Dedifferentiated amniotic fluid mesenchymal stem cell (primary cell): ENCODE measurements around the gene AFDN.

ENCODE experiments used
- DNase-seq: peaks from one replicate; pipeline ENCODE4 v3.0.0-alpha.2; 2016; ENCODE audit errors: extremely low spot score

Gene AFDN

GRCh38 chr6:167877994-167878779 is 51.5 kb downstream of the AFDN start:
- DNase-seq, result no peak

DNA sequence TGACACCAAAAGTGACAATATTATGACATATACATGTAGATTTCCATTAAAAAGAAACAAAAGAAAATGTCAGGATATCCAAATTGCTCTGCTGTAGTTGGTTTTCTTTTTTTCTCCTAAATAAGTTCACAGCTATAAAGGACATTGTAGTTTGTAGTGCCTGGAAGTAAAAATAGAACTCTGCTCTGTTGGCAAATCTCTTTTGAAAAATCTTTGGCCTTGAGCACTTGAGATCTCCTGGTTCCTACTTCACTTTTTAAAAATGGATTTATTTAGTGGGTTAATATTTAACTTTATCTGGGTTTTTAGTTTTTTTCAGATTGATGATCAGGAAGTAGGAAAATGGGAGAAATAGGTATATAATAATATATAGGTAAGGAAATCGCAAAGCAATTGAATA is 52.9 kb downstream of the AFDN start:
- no peak for DNase-seq

- no peak for DNase-seq
Measured at GRCh38 chr6:167881327-167881726, 54.6 kb downstream of the AFDN start.

DNA sequence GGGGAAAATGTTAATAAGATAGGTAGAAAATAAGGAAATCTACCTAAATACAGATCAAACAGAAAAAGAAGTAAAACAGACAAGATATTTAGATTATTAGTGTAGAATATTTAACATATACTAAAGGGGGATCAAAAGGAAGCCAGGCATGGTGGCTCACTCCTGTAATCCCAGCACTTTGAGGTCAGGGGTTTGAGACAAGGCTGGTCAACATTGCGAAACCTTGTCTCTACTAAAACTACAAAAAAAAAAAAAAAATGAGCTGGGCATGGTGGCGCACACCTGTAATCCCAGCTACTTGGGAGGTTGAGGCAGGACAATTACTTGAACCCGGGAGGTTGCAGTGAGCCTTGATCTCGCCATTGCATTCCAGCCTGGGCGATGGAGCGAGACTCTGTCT is 55.5 kb downstream of the AFDN start:
- no peak for DNase-seq

DNA sequence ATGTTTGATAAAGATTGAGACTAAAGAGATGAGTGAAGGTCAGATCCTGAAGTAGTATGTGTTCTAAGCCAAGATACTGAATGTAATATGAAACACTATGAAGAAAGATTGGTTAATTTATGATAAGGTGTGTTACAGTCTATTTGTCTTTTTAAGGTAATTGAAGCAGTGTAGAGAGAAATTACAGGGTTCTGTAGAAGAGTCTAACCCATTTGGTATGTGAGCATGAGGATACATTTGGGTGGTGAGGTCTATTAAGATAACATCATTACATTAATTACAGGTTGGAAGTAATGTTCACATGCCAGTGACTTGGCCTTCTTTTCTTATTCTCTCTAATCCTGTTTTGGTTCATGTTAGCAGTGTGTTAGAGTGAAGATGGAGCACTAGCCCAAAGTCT is 61.4 kb downstream of the AFDN start:
- DNase-seq, result no peak

DNA sequence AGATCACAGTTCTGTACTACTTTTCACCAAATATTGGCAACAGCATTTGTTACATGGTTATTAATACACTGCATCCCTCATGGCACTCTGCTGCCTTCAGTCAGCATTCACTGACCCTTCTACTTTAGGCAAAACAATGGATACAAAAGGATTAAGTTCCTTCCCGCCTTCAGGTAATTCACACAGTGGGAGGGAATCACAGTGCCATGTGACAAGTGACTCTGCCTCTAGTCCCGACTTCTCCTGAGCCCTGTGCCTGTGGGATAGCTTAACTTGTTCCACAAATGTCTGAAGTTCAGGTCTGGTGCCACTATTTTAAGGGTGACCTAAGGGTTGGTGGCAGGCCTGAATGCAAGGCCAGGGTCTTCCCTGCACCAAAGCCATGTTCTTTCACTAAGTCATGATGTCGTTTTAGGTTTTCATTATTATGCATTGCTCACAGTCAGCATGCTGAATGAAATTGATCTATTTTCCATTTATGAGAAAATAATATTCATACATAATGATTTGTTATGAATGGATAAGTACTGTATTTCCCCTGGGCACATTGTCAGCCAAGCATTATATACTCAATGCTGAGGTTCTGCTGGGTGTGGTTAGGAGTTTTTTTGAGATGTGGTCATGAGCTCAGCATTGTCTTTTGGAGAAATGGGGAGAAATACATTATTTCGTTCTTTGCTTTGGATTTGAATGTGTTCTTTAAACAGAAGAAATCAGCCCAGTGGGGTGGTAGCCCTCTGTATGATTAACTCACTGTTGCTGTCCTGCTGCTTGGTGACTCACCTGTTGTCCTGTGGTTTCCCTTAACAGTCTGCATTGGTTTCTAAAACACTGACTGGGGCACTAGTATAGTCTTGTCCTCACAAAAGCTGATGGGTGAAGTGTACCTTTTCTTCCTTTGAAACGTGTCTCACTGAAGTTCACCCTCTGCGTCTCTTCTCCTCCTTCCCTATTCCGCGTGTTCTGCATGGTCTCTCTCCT is 66.4 kb downstream of the AFDN start:
- DNase-seq, result no peak

DNA sequence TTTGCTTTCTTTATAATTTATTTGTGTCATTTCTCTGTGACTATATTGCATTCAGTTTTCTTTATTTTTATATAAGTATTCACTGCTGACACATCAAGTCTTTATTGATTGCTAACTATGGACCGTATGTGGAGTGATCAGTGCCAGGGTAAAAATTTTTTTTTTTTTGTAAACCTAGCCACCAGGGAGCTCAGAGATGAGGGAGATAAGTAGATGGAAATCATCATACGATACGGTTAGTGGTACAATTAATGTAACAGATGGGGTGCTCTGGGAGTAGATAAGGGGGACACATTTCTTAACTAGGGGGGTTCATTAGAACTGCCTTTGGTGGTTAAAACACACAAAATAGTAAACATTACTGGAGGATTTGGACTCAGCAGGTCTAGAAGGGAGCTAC is 68.3 kb downstream of the AFDN start:
- no peak for DNase-seq

- no peak for DNase-seq
Measured at GRCh38 chr6:167896648-167897047, 69.9 kb downstream of the AFDN start.

- peak; percentile 38 for DNase-seq
Measured at GRCh38 chr6:167898673-167899311, 72.1 kb downstream of the AFDN start.

- no peak for DNase-seq
Measured at GRCh38 chr6:167904791-167905190, 78.1 kb downstream of the AFDN start.

- DNase-seq, result no peak
Measured at GRCh38 chr6:167906899-167907298, 80.2 kb downstream of the AFDN start.

DNA sequence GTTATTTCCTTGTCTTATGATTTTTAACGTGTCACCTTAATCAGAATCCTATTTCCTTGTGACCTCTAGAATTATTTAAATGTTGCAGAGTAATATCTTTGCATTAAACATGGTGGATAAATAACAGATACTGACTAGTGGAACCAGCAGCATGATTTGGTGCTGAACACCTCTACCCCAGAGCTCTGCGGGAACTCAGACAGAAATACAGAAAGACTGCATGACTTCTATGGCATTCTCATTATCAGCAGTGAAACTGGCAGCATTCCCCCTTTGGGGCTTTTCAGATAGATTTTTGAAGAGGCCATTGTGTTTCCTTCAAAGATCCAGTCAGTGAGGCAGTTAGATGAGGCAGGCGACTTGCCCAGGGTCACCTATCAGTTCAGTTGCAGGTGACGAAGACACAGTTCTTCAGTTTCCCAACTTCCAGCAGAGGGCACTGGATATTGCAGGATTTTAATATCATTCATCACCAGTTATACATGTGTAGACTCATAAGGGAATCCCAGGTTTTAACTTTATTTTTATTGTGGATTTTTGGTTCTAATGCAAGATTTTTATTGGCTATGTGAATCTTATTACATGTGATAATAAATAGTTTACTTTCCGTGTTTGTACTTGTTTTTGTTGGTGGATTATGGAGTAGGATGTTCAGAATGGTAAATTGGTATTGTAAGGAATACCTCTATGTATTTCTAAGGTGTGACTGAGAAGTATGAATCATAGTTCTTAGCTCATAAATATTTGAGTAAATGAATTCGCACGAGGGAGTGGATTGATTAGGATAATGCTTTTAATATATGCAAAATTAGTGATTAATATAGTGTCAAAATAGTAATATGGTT is 81.3 kb downstream of the AFDN start:
- no peak for DNase-seq

DNA sequence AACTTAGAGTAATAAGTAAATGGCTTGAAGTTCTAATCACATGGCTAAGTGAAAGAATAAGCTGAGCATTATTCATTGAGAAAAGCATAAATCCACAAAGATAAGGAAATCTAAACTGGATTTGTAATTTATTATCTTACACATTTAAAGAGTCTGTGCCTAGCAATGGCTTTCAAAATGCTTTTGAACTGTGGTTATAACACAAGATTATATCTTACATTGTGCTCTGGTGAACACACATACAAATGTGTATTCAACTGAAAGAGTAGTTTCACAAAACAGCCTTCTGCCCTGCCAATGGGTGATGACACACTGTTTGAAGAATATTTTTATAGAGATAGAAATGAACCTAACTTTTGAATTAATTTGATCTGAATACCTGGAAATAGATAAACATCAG is 83.3 kb downstream of the AFDN start:
- DNase-seq, result no peak

- no peak for DNase-seq
Measured at GRCh38 chr6:167910652-167911051, 83.9 kb downstream of the AFDN start.

GRCh38 chr6:167912494-167912893 is 85.8 kb downstream of the AFDN start:
- DNase-seq, result no peak

DNA sequence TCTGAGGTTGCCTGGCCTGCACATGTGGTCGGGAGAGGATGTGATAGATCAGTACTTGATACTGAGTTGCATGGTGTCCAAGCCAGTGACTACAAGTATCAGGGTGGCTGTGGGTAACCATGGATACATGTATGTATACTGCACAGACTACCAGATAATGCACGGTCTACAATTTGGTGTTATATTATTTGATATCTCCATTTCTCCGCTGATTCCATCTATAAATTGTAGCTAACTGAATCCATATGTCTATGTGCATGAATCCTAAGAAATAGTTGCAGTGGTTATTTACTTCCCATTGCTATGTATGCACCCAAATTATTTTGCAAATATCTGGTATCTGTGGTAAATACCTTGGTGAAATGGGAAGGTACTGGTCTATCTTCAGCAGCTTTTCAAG is 87.0 kb downstream of the AFDN start:
- no peak for DNase-seq

GRCh38 chr6:167915139-167915538 is 88.4 kb downstream of the AFDN start:
- no peak for DNase-seq

DNA sequence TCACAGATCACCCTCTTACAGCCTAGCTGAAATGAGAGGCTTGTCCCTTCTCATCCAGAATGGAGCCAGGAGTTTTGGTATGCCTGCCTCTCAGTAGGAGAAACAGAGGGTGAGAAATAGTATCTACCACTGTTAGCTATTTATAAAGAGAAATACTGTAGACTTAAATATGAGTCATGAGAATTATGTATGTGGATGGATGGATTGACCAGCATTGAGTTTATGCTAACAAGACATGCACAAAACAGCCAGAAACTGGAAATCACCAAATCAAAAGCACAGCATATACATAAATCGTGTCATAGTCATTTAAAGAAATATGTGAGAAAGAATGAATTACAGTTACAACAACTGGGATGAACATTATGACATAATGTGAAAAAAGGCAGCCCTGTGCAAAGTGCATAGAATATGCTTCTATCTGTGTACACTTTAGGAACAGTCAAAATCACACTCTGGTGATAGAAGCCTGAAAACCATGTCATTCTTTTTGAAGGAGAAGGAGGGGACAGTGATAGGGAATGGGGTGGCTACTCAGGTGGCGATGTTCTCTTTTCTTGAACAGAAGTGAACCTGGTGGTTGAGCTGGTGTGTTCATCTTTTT is 90.9 kb downstream of the AFDN start:
- no peak for DNase-seq

DNA sequence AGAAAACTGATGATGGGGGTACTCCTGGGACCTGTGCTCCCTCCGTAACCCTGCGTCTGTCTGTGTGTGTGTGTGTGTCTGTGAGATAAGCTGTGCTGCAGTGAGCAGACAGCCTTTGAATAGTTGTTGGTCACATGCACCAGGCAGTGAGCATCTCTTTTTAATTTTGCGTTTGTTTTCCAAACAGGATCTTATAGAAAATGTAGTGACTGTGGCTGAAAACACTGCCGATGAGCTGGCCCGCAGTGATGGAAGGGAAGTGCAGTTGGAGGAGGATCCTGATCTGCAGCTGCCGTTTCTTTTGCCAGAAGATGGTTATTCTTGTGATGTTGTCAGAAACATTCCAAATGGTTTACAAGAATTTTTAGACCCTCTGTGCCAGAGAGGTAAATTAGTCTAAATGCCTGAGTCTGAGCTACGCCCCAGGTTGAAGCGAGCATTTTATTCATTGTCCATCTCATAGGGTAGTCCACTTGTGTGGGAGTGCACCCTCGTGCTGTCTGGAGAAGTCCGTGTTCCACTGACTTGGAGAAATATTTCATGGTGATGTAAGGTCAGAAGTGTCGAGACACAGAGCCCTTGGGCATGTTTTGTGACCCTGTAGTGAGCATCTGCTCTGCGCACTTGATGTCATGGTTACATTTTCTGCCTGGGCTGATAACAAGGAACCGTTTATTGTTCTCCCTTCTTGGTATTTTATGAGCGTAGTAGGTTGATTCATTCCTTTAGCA is 92.0 kb downstream of the AFDN start:
- DNase-seq, result no peak

- no peak for DNase-seq
Measured at GRCh38 chr6:167919349-167919748, 92.6 kb downstream of the AFDN start.
